ENCODE results near the gene CAPN9. TPM values are rescaled to one million over a fixed set of nuclear protein-coding genes. Genes with fewer than 3 reads are reported as not detected.
"Not testable (repeated sequence)": the region's sequence is repeated elsewhere in the genome, so short reads cannot be mapped to it uniquely, and the experiment has no call there.

CAPN9 gene
- total RNA-seq, 1 donor from 2014 or later = not detected

DNA sequence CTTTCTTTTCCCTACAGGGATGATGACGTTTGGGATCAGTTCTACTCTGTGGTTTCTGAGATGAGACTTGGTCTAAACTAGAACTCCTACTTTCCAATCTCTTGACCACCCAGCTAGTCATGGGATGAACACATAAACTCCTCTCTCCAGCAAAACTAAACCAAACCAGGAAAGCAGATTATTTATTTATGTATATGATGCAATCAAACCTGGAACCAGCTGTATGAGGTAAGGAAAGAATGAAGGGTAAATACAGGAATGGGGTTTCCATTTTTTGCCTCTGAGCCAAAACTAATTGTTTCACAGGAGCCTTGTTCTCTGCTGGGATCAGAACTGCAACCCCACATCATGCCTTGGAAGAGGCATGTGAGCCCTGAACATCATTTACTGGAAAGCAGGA lies 29.9 kb upstream of the CAPN9 start:
- H3K27me3 Mint-ChIP-seq = peaks cover 2% of the 10 kb centered on the region
- H3K27ac Mint-ChIP-seq = no peak overlapping the region
- intact Hi-C loops (cut with micrococcal nuclease) = no loop called here
- no peaks in the 10 kb centered on the region for H3K4me1 Mint-ChIP-seq
- H3K9me3 Mint-ChIP-seq = peaks cover 4% of the 10 kb centered on the region
- no peak overlapping the region for H3K4me3 Mint-ChIP-seq
- DNase-seq = no peak
- no peaks in the 10 kb centered on the region for H3K36me3 Mint-ChIP-seq (ENCODE audit: low read depth)

DNA sequence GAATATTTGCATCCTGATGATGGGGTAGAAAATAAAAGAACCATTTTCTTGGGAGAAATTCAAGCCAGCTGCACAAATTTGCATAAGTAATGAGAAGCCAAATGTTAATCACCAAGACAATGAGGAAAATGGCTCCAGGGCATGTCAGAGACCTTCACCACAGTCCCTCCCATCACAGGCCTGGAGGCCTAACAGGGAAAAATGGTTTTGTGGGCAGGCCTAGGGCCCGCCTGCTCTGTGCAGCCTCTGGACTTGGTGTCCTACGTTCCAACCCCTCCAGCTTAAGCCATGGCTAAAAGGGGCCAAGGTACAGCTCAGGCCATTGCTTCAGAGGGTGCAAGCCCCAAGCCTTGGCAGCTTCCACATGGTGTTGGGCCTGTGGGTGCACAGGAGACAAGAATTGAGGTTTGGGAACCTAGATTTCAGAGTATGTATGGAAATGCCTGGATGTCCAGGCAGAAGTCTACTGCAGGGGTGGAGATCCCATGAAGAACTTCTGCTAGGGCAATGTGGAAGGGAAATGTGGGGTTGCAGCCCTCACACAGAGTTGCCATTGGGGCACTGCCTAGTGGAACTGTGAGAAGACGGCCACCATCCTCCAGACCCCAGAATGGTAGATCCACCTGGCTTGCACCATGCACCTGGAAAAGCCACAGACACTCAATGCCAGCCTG lies 25.2 kb upstream of the CAPN9 start:
- H3K4me1 Mint-ChIP-seq; intact Hi-C loops (cut with micrococcal nuclease); DNase-seq; H3K4me3 Mint-ChIP-seq; H3K27ac Mint-ChIP-seq; H3K9me3 Mint-ChIP-seq; H3K27me3 Mint-ChIP-seq; H3K36me3 Mint-ChIP-seq (ENCODE audit: low read depth): not testable (repeated sequence)

DNA sequence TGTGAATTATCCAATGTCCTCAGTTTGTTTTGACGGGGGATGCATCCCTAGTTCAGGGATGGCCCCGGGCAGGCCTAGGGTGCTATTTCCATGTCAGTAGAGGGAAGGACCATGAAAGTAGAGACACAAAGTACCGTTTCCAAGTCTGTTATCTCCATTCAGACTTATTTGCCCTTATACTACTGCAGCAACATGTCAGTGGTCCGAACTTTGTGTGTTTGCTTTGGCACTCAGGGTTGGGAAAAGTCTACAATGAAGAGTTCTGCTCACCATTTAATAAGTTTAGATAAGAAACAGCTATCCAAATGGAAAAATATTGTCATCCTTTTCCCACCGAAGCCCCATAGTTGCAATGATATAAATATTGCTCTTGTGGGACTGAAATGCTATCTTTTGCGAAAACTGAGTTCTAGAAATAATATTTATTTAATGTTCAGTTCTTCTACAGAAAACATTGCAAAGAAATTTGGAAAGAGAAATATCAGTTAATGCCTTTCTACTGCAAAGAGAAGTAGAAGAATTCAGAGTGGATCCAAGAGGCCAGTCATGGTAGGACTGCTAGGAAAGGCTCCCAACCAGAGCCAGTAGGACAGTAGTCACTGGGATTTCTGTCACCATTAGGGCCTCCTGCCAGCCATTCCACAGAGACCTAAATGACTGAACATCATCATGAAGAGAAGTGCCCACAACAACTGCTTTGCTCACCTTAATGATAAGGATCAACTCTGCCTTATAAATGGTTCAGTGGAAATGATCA lies 21.8 kb upstream of the CAPN9 start:
- no peak overlapping the region for H3K4me3 Mint-ChIP-seq
- peaks cover 4% of the 10 kb centered on the region for H3K9me3 Mint-ChIP-seq
- no peaks in the 10 kb centered on the region for H3K4me1 Mint-ChIP-seq
- H3K27ac Mint-ChIP-seq = no peak overlapping the region
- no peaks in the 10 kb centered on the region for H3K36me3 Mint-ChIP-seq (ENCODE audit: low read depth)
- no peaks in the 10 kb centered on the region for H3K27me3 Mint-ChIP-seq
- no peak for DNase-seq
- intact Hi-C loops (cut with micrococcal nuclease) = no loop called here

DNA sequence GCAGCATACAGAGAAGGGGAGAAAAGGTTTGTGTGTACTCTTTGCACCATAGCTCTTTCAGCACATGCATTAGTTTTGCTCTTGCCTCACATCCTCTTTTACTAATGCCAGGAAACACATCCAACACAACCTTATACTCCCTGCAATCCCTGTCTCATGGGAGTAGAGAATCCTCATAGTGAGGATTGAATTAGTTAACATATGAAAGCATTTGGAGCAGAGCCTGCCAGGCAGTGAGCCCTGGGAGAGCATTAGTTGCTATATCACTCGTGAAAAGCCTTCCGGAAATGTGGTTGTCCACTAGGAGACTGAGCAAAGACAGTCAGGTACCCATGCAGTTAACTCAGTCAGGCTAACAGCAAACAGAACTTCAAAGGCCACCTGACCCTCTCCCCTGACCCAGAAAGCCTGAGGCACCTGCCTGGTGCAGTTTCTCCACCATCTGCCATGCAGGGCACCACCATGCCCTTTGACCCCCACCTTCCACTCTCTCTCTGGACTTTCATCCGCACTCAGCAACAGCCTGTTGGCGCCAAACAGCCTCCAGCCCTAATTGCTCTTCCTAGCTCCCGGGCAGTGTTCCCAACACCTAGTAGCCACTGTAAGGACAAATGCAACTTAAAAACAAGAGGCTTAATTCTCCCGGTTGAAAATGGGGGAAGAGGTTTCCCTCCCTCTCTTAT lies 18.3 kb upstream of the CAPN9 start:
- no peaks in the 10 kb centered on the region for H3K27me3 Mint-ChIP-seq
- no peak for DNase-seq
- H3K4me3 Mint-ChIP-seq = no peak overlapping the region
- no peaks in the 10 kb centered on the region for H3K36me3 Mint-ChIP-seq (ENCODE audit: low read depth)
- H3K4me1 Mint-ChIP-seq = no peaks in the 10 kb centered on the region
- H3K27ac Mint-ChIP-seq = no peak overlapping the region
- intact Hi-C loops (cut with micrococcal nuclease) = no loop called here
- no peaks in the 10 kb centered on the region for H3K9me3 Mint-ChIP-seq

DNA sequence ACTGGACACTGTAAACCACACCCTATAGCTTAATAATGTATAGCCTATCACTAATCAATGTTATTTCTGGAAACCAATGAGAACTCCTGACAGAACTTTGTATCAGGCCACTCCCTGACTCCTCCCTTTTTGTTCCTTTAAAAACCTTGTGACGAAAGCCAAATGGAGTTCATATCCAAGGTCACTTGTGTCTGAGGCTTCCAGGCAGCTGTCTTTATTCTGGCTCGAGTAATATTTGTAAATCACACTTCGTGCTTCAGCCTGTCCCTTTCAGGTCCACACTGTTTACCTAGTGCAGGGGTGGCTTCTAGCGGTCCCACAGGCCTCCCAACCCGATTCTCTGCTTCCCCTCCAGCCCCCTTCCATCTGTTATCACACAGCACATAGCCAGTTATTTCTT lies 16.2 kb upstream of the CAPN9 start:
- intact Hi-C loops (cut with micrococcal nuclease) = no loop called here
- no peaks in the 10 kb centered on the region for H3K27me3 Mint-ChIP-seq

DNA sequence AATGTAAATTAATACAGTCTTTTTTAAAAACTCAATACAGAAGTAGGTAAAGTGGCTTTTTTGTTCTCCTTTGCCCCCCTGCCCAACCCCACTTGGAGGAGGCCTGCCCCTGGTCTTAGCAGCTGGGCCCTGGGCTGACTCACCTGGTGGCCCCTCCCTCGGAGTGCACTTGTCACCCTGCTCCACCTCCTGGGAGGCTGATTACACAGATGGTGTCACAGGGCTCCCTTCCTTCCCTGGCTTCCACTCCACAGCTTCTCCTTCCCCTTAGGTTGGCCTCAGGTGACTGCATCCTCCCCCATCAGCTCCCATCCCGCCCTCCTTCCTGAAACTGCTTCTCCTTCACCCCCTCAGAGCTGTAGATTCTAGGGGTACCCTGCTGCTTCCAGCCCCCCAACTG lies 11.7 kb upstream of the CAPN9 start:
- no peak for DNase-seq
- intact Hi-C loops (cut with micrococcal nuclease) = no loop called here
- Mint-ChIP-seq H3K4me3 (no peak overlapping the region), H3K27ac (no peak overlapping the region), H3K27me3 (no peaks in the 10 kb centered on the region), H3K36me3 (ENCODE audit: low read depth) (no peaks in the 10 kb centered on the region), H3K4me1 (no peaks in the 10 kb centered on the region), H3K9me3 (no peaks in the 10 kb centered on the region)

More for the DNA sequence above, 16.2 kb upstream of the CAPN9 start:
- Mint-ChIP-seq H3K36me3 (ENCODE audit: low read depth) (no peaks in the 10 kb centered on the region), H3K27ac (no peak overlapping the region), H3K4me1 (no peaks in the 10 kb centered on the region), H3K4me3 (no peak overlapping the region), H3K9me3 (no peaks in the 10 kb centered on the region)
- DNase-seq = no peak

DNA sequence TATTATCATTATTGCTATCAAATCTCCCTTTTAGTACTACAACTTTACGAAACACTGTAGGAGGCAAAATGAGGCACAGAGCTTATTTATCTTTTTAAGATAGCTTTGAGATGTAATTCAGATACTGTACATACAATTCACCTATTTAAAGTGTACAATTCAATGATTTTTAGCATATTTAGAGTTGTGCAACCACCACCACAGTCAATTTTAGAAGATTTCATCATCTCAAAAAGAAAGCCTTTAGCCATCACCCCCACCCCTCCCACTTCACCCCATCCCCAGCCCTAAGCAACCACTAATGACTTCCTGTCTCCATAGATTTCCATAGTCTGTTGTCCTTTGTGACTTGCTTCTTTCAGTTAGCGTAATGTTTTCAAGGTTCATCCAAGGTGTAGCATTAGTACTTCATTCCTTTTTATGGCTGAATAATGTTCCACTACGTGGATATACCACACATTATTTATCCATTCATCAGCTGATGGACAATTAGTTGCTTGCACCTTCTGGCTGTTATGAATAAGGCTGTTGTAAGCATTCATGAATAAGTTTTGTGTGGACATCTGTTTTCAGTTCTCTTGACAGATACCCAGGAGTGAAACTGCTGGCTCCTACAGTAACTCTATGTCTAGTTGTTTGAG lies 9.4 kb upstream of the CAPN9 start:
- Mint-ChIP-seq H3K9me3 (no peaks in the 10 kb centered on the region), H3K27me3 (no peaks in the 10 kb centered on the region), H3K36me3 (ENCODE audit: low read depth) (no peaks in the 10 kb centered on the region), H3K4me1 (no peaks in the 10 kb centered on the region), H3K4me3 (no peak overlapping the region), H3K27ac (no peak overlapping the region)
- intact Hi-C loops (cut with micrococcal nuclease) = no loop called here
- no peak for DNase-seq

DNA sequence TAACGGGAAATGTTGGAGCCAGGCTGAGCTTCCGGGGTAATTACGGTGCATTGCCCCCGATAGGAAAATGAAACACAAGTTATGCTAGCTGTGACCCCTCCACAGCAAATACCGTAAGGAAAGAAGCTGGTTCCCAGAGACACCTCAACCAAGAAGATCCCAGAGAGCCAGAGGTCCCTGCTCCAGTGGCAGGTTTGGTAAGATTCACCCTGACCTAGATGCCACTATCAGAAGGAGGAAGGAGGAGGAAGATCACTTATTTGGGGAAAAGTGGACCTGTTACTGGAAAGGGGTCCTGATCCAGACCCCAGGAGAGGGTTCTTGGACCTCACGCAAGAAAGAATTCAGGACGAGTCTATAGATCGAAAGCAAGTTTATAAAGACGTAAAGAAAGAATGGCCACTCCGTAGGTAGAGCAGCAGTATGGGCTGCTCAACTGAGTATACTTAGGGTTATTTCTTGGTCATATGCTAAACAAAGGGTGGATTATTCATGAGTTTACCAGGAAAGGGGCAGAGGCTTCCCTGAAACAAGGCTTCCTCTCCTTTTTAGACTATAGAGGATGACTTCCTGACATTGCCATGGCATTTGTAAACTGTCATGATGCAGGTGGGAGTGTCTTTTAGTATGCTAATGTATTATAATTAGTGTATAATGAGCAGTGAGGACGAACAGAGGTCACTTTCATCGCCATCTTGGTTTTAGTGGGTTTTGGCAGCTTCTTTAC lies 7.5 kb upstream of the CAPN9 start:
- intact Hi-C loops (cut with micrococcal nuclease) = no loop called here
- Mint-ChIP-seq H3K36me3 (ENCODE audit: low read depth) (no peaks in the 10 kb centered on the region), H3K4me1 (no peaks in the 10 kb centered on the region), H3K4me3 (no peak overlapping the region), H3K9me3 (no peaks in the 10 kb centered on the region), H3K27ac (no peak overlapping the region), H3K27me3 (no peaks in the 10 kb centered on the region)
- no peak for DNase-seq

DNA sequence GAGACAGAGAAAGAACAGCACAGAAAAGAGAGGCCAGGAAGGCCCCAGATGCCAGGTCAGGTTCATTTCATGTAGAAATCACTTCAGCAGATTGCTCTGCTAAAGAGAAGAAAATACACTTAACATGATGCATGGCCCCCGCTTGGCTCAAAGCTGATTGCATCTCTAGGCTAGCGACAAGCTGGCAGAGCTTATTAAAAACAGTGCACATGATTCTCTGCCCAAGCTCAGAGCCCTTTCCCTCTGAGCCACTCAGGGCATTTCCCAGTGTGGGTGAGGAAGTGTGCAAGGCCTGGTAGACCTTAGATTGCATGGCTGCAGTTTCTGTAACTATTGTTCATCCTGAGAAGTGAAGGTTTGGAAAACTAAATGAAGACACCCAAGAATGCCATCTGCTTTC lies 3.3 kb upstream of the CAPN9 start:
- Mint-ChIP-seq H3K9me3 (no peaks in the 10 kb centered on the region), H3K36me3 (ENCODE audit: low read depth) (no peaks in the 10 kb centered on the region), H3K27me3 (no peaks in the 10 kb centered on the region), H3K27ac (no peak overlapping the region), H3K4me1 (no peaks in the 10 kb centered on the region), H3K4me3 (no peak overlapping the region)
- intact Hi-C loops (cut with micrococcal nuclease) = no loop called here
- DNase-seq = no peak

DNA sequence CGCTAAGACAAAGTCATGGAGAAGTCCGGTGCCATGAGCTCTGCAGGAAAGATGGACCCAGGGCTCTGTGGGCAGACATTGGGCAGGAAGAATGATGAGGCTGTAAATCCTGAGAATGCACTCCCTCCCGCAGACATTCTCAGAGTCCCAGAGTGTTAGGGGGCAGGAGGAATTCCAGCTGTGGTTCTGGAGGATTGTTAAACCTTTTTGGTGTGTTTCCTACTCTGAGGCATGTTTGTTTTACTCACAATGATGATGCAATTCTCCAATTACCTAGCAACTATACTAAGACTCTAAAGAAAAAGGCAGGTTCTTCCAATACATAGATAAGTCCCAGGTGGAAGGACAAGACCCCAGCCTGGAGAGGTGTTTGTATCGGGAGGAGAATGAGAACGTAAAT lies 2.8 kb upstream of the CAPN9 start:
- DNase-seq = no peak
- H3K4me3 Mint-ChIP-seq = no peak overlapping the region
- H3K27ac Mint-ChIP-seq = no peak overlapping the region
- H3K9me3 Mint-ChIP-seq = no peaks in the 10 kb centered on the region
- intact Hi-C loops (cut with micrococcal nuclease) = no loop called here
- H3K27me3 Mint-ChIP-seq = no peaks in the 10 kb centered on the region
- no peaks in the 10 kb centered on the region for H3K4me1 Mint-ChIP-seq
- no peaks in the 10 kb centered on the region for H3K36me3 Mint-ChIP-seq (ENCODE audit: low read depth)

DNA sequence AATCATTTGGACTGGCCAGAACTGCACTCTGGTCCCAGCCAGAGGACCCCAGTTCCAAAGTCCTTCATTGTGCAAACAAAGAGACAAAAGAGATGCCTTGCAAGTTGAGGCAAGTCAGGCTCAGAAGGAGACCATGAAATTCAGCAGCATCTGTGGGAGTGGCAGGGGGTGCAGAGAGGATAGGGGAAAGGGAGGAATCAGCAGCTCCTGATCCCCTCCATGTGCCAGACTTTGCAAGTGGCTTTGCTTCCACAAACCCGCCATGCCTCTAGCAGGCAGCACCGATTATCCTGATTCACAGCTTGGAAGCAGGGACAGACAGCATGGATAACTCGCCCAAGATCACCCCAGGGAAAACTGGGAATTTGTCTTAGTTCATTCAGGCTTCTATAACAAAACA lies 2.1 kb upstream of the CAPN9 start:
- intact Hi-C loops (cut with micrococcal nuclease) = no loop called here
- Mint-ChIP-seq H3K27ac (no peak overlapping the region), H3K4me3 (no peak overlapping the region), H3K27me3 (no peaks in the 10 kb centered on the region), H3K36me3 (ENCODE audit: low read depth) (no peaks in the 10 kb centered on the region), H3K9me3 (no peaks in the 10 kb centered on the region), H3K4me1 (no peaks in the 10 kb centered on the region)
- DNase-seq = no peak

DNA sequence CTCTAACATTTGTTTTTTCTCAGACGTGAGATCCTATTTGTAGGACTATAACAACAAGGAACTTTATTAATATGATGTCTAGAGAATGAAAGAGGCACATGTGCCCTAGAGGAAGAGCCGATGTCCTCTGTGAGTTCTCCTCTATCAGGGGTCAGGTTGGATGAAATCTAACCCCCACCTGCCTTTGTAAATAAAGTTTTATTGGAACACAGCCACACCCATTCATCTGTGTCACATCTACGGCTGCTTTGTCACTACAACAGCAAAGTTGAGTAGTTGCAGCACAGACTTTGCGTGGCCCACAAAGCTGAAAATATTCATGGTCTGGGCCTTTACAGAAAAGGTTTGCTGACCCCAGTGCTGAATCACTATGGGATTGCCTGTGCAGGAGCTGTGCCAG lies 571 bp upstream of the CAPN9 start:
- intact Hi-C loops (cut with micrococcal nuclease) = no loop called here
- no peak for DNase-seq
- no peak overlapping the region for H3K4me3 Mint-ChIP-seq

DNA sequence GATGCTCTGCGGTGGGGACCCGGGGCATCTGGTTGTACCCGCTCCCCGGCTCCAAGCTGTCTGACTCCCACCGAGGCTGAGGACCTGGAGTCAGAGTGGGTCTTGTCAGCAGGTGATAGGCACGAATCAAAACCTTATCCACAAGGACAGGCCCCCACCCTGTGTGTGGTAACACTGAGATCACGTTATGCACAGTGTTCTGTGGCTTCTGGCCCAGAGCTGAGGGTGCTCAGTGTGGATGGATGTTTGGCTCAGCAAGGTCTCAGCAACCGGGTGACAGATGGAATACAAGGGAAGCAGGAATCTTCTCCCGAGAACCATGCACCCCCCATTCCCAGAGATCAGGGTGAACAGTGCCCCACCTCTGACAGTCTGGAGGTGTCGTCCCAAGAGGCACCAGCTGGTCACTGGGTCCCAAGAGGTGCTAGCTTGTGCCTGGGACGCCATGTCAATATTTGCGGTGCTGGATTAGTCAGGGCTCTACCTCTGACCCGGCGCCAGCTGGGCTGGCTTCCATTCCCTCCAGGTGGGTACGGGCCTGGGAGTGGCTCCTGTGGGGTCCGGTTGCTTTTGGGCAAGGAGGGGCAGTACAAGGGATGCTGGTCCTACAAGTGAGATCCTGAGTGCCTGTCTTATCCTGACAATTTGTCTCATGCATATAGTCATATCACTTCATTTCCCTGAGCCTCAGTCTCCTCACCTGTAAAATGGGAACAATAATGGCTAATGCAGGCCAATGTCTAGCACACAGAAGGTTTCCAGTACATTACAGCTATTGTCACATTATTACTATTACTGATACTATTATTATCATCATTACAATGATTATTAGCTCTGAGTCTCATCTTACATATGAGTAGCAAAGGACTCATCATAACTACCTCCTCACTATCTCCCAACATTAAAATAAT lies 957 bp downstream of the CAPN9 start:
- DNase-seq = no peak
- Mint-ChIP-seq H3K4me3 (no peak overlapping the region), H3K4me1 (no peaks in the 10 kb centered on the region), H3K27ac (no peak overlapping the region), H3K9me3 (no peaks in the 10 kb centered on the region), H3K36me3 (ENCODE audit: low read depth) (no peaks in the 10 kb centered on the region), H3K27me3 (no peaks in the 10 kb centered on the region)
- intact Hi-C loops (cut with micrococcal nuclease) = no loop called here

More for the DNA sequence above, 571 bp upstream of the CAPN9 start:
- no peak overlapping the region for H3K27ac Mint-ChIP-seq
- H3K4me1 Mint-ChIP-seq = no peaks in the 10 kb centered on the region
- H3K27me3 Mint-ChIP-seq = no peaks in the 10 kb centered on the region
- H3K36me3 Mint-ChIP-seq (ENCODE audit: low read depth) = no peaks in the 10 kb centered on the region
- H3K9me3 Mint-ChIP-seq = no peaks in the 10 kb centered on the region
